SKM-1 treated with dmso at 0.1 percent for 144 hours (cell line): ENCODE measurements around the gene MESD.

Experiments used
- DNase-seq: peaks from one replicate; lab custom pipeline; 2025; ENCODE audit not compliant: unreplicated experiment; lab: John Stamatoyannopoulos, UW

The MESD gene

DNA sequence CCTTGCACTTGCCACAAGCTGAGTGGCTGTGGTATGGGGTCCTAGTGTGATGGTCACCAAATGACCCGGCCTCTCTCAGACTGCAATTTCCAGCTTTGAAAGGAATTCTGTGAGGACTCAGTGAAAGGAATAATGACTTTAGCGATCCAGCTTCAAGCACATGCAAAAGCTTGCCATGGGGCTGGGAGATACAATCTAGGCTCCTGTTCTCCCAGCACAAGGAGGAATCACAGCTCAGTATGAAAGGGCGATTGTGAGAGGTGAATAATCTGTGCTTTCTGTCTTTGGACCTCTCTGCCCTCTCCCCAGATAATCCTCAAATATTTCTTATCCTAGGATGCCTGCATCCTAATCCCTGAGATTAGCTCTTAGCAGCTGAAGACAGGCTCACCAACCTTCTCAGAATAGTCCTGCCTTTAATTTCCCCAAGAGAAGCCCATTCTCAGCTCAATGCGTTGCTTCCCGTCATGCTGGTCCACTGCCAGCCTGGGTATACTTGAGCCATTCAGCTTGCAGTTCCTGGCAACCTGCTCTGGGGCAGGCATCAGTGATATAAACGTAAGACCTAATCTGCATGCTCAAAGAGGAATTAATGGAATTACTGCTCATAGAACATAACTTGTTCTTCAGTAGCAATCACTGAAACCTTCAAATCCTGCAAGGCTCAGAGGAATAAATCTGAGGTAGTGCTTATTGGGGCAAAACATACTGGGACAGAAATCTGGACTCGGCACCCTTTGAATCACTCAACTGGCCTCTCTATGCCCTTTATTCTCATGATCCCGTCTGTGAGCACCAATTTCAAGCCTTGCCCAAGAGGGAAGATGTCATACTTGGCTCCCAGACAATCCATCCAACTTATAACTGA, 26.2 kb upstream of the MESD start:
- no peak for DNase-seq

DNA sequence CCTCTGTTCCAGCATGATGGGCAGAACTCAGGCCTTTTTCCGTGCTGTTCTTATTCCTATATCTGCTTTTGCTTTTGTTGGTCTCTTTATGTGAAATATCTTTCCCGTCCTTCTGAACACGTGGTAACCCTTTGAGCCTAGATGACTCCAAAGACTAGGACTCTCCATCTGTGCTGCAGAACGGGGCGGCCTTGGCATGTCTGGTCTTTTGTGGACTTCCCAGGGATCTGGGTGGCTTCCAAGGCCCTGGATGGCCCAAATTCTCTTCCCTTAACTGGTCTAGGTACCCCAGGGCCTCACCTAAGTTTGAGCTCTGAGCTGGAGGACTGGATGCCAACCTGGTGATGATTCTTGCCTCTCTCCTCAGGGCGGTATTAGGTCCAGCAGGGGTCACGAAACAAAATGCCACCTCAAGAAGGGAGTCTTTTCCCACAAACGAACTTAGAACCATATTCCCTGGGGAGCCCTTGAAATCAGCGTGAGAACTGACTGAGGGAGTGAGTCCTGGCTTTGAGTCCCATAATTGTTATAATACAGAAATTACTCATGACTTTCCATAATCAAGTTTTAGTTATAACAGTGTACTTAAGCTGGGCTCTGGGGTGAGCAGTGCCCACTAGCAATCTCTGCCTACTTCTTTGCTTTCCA, 25.0 kb upstream of the MESD start:
- DNase-seq: no peak

DNA sequence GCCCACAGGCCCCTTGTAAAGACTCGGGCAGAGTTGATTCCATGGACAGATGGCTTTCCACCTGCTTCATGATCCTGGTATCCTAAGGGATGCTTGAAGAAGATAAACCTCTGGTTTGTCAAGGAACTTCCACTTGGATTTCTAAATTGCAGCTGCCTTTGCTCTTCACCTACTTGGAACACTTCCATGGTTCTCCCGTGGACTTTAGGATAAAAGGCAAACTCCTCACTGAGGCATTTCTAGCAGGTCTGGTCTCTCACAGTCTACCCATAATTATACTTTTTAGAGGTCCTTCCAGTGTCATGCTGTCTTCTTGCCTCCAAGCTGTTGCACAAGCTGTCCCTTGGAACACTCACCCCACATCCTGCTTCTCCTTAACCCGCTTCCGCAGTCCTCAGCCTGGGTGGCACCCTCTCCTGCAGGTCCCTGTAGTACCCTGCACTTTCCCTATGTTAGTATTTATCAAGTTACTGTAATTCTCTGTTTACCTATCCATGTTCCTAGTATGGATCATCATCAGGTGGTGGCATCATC, 23.8 kb upstream of the MESD start:
- DNase-seq: no peak

DNA sequence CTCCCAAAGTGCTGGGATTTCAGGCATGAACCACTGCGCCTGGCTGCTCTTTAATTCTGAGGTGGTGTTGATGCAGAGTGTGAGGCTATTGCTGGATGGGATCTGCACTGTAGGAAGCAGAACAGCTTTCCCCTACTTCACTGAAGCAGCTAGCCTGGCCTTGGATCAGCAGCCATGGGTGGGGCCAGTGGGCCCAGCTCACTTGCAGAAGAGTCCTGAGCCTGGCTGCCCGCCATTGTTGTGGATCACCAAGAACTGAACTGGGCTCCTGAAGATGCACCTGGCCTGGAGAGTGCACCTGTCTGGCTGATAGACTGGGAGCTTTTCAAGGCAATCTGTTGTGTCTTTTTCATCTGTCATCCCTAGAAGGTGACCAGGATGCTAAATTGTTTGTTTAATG, 23.0 kb upstream of the MESD start:
- DNase-seq: no peak

DNA sequence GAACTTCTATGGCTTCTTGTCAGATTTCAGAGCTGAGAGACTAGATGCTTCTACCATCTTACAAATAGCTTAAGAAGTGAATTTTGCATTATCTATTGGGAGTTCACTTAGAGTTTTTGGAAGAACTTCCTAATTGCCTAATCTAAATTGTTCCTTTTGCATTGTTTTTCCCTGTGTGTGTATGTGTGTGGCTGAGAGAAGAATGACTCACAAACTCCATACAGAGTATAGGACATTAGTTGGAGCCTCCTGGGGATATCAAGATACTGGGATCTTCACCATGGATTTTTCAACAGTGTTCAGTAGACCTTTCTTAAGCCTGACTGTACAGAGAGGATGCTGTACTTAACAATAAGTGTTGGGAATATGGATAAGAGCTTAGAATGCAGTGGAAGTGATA, 22.0 kb upstream of the MESD start:
- DNase-seq: no peak

DNA sequence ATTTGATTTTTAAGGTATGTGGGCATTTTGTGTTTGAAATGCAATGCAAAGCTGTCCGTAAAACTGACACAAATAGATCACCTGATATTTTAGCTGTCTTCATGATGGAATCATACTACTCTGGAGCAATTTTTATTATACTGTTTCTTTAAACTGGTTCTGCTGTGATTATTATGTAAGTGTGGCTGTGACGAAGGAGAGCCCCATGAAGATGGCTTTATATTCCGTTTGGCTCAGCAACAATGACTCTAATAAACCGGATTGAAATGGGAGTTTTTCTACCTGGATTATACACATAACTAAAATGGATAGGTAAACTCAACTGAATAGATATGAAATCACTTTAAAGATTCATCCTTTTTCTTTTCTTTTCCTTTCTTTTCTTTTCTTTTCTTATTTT, 20.5 kb upstream of the MESD start:
- DNase-seq: no peak

DNA sequence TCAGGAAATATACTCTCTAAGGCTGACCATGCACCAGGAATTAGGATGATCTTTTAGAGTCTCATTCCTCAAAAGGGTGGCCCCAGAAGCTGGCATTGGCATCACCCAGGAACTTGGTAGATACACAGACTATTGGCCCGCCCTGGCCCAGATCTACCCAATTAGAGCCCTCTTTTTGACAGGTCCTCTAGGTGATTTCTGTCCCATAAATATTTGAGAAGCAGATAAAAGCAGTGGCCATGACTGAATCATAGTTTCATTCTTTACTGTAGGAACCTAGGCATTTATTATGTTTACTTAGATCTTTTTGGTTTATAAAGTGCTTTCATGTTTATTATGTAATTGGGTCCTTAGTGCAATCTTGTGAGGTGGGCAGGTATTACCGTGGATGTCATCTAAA, 18.7 kb upstream of the MESD start:
- DNase-seq: no peak

DNA sequence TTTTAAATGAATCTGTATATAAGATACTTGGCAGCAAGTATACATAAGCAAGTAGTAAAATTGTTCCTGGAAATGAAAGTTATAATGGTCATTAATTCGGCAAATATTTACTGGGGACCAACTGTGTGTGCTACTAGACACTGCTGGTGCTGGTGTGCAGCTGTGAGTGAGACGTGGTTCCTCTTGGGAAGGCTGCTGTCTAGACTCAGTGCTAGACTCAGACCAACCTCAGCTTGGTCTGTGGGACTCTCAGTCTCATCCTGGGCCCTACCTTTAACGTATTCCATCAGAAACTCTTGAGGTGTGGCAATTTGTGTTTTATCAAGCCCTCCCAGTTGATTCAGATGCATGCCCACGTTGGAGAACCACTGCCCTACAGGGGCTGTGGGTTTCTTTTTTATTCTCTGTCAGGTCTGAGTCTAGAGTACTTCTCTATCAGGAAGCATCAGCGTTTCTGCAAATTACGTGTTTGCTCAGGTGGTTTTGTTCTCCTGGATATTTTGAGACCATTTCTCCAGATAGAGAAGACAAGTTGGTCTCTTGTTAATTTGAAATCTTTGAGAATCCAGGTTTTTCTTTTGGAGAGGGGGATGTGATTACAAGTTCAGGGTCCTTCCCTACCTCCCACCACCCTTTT, 17.9 kb upstream of the MESD start:
- DNase-seq: no peak

DNA sequence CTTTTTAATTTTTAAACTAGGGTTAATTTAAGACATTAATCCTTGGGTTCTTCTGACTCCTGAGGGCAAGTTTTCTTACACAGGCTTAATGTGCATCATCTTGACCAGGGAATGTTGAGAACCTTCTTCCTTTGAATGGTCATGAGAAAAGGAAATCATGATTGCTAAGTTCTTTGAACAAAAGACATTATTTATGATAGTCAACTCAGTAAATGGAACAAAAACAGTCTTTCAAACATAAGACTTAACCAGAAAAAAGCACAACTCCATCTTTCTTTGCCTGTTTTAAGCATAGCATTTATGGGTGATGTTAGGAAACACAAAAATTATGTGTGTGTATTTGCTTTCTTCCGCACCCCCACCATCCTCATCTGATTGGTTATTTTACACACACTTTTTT, 16.5 kb upstream of the MESD start:
- DNase-seq: no peak

DNA sequence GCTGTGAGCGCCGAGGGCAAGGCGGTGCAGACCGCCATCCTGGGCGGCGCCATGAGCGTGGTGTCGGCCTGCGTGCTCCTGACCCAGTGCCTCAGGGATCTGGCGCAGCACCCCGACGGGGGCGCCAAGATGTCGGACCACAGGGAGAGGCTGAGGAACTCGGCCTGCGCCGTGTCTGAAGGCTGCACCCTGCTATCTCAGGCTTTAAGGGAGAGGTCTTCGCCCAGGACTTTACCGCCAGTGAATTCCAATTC, 13.4 kb upstream of the MESD start:
- DNase-seq: no peak

DNA sequence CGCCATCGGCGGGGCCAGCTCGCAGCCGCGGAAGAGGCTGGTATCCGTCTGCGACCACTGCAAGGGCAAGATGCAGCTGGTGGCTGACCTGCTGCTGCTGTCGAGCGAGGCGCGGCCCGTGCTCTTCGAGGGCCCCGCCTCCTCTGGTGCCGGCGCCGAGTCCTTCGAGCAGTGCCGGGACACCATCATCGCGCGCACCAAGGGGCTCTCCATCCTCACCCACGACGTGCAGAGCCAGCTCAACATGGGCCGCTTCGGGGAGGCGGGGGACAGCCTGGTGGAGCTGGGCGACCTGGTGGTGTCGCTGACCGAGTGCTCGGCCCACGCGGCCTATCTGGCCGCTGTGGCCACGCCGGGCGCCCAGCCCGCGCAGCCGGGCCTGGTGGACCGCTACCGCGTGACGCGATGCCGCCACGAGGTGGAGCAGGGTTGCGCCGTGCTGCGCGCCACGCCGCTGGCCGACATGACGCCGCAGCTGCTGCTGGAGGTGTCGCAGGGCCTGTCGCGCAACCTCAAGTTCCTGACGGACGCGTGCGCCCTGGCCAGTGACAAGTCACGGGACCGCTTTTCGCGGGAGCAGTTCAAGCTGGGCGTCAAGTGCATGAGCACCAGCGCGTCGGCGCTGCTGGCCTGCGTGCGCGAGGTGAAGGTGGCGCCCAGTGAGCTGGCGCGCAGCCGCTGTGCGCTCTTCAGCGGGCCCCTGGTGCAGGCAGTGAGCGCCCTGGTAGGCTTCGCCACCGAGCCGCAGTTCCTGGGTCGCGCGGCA, 12.9 kb upstream of the MESD start:
- no peak for DNase-seq

DNA sequence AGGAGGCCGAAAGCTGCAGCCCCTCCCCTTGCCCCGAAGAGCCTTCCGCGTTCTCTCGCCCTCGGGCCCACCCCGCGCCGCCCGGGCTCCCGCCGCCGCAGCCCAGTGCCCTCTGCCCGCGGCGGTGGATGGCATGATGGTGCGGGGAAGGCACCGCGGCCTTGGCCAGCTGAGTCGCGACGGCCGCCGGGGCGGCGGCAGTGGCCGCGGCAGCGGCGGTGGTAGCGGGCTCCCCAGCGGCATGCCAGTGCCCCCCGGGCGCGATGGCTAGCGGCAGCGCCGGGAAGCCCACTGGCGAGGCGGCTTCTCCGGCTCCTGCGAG, 12.4 kb upstream of the MESD start:
- no peak for DNase-seq

DNA sequence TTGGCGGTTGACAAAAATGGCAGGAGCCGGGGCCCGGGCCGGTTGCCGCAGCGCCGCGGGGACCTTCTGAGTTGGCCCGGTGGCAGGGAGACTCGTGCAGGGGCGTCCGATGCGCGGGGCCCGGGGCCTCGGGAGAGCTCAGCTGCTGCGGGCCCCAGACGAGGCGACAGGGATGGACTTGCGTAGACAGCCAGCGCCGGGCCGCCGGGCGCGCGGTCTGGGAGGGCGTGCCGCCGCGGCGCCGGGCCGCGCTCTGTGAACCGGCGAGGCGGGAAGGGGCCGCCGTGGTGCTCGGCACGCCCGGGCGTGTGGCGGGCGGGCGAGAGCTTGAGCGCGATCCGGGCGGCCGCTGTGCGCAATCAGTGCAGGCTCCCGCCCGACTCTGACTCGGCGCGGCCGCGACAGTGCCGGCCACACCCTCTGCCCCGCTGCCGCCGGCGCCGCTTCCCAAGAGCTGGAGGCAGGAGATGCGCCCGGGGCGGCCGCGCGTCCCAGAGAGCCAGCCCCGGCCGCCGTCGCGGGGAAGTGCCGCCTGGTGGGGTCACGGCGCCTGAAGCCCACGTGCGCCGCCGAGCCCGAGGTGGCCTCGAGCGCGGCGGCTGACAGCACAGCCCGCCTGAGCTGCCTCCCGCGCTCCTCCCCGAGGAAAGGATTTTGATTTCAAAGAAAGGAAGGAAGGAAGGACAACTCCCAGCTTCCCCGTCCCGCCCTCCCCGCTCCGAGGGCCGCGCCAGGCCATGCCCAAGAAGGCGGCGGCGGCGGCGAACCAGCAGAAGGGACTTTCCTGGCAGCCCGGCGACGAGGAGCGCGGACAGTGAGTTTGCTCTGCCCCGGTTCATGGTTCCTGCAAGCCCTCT, 11.8 kb upstream of the MESD start:
- DNase-seq: no peak

DNA sequence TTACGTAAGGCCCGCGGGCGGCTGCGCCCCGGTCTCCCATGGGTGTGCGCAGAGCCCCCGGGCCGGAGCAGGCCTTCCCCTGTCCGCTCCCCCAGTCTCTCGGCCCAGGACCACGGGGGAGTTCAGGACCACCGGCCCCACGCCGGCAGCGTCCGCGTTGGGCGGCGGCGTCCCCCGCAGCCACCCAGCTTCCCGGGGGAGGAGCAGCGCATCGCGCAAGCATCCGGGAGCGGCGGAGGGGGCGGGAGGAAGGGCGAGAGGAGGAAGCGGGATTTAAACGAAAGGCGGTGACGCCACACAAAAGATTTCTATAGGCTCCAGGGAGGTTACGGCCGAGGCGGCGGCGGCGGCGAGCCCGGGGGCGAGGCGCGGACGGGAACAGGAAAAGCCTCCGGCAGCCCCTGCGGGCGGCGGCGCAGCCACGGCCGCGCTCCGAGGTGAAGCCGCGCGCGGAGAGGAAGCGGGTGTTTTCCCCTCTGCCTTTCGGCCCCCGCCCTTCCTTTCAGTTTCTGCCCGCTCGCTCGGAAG, 11.1 kb upstream of the MESD start, which contains the start of gene TLNRD1:
TSS of gene TLNRD1 (plus strand) at position 300 of the 528 bp plus-strand sequence. CDS start 1,349 bp downstream, outside the sequence.
- peak; percentile 90 for DNase-seq

DNA sequence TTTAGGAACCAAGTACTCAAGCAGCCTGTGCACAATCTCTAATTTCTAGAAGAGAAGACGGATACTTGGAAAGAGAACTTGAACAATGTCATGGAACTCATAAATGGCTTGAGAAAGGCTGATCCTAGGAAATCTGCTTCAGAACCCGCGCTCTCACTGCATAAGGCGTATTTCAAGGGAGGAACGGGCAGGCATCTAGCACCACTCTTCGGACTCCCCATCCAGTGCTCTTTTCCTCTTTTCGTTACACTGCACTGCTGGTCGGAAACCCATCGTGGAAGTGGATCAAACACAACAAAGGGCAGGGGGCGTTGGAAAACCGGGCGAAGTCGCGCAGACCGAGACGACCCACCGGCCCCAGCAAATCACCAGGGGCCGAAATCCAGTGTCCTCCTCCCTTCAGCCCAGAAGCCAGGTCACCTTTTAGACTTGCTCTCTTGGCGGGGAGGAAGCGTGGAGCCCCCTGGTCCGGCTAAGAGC, 10.6 kb upstream of the MESD start:
- no peak for DNase-seq

DNA sequence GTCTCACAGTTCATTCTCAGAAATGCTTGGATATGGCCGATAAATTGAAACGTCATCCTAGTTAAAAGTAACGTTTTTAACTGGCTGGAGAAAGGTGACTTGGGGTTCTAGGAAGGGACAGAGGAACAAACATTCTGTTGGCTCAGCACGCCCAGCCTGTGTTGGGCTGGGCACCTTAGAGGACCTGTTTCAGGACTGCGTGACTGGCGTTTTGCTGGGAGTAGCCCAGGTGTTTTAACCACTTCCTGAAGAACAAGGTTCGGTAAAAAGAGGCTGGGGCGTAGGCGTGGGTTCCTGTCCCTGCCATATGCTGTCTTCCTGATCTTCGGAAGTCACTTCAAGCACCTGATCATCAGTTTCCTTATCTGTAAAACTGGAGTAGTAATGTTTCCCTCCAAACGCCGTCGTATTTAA, 10.0 kb upstream of the MESD start:
- no peak for DNase-seq

DNA sequence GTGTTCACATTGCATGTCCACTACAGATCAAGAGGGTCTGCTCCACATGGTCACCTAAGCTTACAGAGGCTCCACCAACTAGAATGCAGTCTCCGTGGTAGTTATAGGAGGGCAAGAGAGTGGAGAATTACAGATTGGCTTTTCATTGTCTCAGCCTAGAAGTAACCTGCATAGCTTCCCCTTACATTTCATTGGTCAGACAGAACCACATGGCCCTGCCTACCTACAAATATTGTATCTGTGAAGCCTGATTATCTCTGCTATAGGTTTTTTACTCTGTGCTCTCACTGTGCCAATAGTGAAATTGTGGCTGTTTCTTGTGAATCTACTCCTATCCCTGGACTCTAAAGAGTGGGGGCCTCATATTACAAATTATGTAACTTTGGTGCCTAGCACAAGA, 8.6 kb upstream of the MESD start:
- no peak for DNase-seq

DNA sequence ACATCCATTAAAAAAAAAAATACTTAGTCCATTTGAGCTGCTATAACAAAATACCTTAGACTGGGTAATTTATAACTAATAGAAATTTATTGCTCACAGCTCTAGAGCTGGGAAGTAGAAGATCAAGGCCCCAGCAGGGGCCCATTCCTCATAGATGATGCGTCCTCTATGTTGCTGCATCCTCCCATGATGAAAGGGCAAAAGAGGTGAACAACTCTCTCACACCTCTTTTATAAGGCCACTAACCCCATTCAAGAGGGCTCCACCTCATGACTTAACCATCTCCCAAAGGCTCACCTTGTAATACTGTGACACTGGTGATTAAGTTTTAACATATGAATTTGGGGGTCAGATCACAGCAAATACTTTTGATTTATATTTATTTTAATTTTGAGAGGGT, 8.1 kb upstream of the MESD start:
- no peak for DNase-seq

DNA sequence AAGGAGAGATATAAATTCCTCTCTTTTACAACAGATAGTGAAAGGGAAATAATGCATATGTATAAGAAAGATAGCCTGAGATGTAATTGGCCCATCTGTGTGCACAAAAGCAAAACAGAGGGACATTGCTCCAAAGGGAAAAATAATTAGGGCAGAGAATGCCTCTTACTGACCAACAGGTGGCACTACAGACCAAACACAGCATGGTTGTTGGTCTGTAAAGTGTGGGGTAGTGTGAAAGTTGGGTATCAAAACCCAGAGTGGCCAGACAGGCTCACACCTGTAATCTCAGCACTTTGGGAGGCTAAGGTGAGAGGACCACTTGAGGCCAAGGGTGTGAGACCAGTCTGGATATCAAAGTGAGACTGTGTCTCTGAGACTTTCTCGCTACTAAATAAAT, 6.6 kb upstream of the MESD start:
- DNase-seq: peak; percentile 10

DNA sequence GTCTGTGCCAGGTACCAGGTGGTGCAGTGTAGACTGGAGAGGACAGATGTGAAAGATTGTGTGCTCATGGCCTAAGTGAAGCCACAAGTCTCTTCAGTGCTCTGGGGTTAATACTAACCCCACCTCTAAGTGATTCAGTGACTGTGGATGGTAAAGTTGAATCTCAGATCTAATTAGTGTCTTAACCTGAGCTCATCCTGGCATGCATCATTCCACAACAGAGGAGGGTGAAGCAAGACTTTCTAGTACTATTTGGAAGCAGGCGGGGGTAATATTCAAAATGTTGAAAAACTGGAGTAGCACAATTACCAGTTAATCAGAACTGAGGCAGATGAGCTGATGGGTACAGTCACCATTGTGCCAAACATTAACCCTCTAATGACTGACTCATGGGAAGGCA, 2.8 kb upstream of the MESD start:
- no peak for DNase-seq
